HL-60 (cell line): ENCODE results near the gene CMTM5.

Experiments
- GABPA ChIP-seq: IDR thresholded peaks from 2 replicates; pipeline ENCODE4 v1.6.1; 2012; ENCODE audit warnings: low read depth
- POLR2AphosphoS5 ChIP-seq: IDR thresholded peaks from 2 replicates; pipeline ENCODE4 v1.6.1; 2012; ENCODE audit warnings: low read depth
- TF ChIP-seq, protein P1 (sequence below): IDR thresholded peaks from one replicate; pipeline ENCODE4 v1.5.1; 2011; ENCODE audit warnings: low read length, control low read depth, inconsistent platforms; ENCODE audit not compliant: insufficient read depth
- TF ChIP-seq, protein P2 (sequence below): IDR thresholded peaks from 2 replicates; pipeline ENCODE4 v1.6.1; 2012; ENCODE audit warnings: low read depth; ENCODE audit not compliant: insufficient replicate concordance

DNA sequence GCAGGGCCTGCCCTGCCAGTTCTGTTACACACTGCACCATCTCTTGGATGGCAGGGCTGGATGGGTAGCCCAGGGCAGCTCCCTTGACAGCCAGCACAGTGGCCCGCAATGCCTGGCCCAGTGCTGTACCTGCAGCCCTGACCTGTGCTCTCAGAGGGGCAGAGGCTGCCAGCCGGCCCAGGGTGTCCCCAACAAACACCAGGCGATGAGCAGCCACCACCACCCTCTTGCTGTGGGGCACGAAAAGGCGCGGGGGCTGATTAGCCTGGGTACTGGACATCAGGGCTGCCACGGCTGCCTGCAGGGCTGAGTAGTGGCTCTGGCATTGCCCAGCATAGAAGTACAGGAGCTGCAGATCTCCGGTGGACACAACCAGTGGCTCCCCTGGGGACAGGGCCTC, 19.6 kb upstream of the CMTM5 start:
- TF ChIP-seq, protein P1, sequence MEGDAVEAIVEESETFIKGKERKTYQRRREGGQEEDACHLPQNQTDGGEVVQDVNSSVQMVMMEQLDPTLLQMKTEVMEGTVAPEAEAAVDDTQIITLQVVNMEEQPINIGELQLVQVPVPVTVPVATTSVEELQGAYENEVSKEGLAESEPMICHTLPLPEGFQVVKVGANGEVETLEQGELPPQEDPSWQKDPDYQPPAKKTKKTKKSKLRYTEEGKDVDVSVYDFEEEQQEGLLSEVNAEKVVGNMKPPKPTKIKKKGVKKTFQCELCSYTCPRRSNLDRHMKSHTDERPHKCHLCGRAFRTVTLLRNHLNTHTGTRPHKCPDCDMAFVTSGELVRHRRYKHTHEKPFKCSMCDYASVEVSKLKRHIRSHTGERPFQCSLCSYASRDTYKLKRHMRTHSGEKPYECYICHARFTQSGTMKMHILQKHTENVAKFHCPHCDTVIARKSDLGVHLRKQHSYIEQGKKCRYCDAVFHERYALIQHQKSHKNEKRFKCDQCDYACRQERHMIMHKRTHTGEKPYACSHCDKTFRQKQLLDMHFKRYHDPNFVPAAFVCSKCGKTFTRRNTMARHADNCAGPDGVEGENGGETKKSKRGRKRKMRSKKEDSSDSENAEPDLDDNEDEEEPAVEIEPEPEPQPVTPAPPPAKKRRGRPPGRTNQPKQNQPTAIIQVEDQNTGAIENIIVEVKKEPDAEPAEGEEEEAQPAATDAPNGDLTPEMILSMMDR, result no peak
- TF ChIP-seq, protein P2, sequence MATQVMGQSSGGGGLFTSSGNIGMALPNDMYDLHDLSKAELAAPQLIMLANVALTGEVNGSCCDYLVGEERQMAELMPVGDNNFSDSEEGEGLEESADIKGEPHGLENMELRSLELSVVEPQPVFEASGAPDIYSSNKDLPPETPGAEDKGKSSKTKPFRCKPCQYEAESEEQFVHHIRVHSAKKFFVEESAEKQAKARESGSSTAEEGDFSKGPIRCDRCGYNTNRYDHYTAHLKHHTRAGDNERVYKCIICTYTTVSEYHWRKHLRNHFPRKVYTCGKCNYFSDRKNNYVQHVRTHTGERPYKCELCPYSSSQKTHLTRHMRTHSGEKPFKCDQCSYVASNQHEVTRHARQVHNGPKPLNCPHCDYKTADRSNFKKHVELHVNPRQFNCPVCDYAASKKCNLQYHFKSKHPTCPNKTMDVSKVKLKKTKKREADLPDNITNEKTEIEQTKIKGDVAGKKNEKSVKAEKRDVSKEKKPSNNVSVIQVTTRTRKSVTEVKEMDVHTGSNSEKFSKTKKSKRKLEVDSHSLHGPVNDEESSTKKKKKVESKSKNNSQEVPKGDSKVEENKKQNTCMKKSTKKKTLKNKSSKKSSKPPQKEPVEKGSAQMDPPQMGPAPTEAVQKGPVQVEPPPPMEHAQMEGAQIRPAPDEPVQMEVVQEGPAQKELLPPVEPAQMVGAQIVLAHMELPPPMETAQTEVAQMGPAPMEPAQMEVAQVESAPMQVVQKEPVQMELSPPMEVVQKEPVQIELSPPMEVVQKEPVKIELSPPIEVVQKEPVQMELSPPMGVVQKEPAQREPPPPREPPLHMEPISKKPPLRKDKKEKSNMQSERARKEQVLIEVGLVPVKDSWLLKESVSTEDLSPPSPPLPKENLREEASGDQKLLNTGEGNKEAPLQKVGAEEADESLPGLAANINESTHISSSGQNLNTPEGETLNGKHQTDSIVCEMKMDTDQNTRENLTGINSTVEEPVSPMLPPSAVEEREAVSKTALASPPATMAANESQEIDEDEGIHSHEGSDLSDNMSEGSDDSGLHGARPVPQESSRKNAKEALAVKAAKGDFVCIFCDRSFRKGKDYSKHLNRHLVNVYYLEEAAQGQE, result no peak
- no peak for TF ChIP-seq GABPA
- no peak for TF ChIP-seq POLR2AphosphoS5
